HG03520 (cell line): ENCODE measurements around the gene SERINC4.

Experiments used
- ATAC-seq: cut with Tn5 transposase; IDR thresholded peaks from one replicate; pipeline ENCODE4 v1.9.1; 2021; ENCODE audit warnings: mild to moderate bottlenecking, moderate library complexity; ENCODE audit not compliant: unreplicated experiment

Gene SERINC4

DNA sequence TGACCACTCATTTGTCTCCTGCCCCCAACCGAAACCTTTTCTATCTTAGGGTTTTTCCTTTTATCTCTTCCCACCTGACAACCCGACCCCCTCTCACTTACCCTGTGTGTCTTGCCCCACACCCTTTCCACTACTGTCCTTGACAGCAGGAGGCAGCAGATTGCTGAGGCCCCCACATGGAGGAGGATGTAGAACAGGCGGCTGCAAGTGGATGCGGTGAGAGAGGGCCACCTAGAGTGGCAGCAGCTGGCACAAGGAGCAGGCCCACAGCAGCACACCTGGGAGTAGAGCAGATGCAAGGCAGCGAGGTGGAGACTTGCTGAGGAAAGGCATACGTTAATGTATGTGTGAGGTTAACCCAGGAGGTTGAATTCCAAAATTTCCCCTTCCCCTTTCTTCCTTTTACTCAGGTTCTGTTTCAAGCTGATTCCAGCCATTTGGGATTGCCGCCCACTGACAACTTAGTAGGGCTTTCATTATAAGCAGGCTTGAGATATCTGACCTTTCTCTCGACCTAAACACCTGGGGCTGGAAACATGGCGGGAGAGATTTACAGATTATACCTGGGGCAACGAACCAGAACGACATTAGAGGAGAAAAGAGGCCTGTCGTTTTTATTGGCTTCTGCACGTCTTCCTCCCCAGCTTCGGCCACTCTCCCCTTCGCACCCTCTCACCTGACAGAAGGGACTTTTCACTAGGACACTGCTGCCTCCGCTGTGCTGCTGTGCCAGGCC is 643 bp downstream of the SERINC4 start:
- no peak for ATAC-seq

DNA sequence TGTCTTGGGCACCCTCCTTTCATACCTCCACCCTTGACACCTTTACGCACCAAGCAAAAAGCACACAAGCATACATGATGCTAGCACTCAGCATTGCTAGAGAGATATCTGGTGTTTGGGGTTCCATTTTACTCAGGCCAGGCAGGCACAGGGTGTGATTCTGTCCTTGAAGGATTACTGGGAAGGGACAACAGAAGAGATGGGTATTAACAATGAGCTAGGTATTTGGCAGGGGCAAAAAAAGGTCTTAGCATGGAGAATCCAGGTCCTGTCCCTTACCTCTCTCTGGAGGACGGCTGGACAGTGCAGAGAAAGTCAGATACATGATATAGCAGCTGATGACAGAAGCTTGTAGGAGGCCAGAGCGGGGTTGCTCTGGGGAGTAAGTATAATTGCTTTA is 3.5 kb downstream of the SERINC4 start:
- ATAC-seq: no peak

DNA sequence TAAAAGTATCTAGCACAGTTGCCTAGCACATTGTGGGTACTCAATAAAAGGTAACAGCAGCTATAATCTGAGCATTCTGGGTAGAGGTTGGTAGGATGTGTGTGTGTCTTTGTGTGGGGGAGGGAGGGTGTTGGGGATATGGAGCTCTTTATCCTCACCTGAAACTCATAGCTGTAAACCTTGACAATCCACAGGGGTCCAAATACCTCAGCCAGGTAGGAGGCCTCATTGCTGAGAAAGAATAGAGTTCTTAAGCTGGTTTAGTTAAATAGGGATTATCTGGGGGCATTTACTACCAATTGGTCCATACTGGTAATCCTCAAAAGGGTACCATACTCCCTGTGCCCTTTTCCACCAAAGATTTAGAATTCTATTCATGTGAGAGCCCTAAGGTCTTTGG is 4.0 kb downstream of the SERINC4 start:
- ATAC-seq: no peak

DNA sequence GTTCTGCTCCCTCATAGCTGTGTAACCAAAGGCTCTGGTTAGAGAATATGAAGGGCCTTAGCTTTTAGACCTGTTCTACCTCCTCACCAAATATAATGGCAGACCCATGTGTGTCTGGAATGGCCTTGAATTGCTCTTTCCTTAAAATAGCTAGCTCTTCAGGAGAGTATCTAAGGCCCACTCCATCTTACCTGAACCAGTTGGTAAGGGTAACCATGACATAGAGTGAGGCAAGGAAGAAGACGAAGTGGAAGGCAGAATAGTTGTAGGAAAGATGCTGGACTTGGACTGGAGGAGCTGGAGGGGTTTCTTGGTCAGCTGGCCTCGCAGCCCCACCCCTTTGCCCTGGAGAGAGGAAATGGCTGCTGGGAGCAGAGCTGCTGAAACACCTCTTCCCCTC is 4.8 kb downstream of the SERINC4 start:
- no peak for ATAC-seq

DNA sequence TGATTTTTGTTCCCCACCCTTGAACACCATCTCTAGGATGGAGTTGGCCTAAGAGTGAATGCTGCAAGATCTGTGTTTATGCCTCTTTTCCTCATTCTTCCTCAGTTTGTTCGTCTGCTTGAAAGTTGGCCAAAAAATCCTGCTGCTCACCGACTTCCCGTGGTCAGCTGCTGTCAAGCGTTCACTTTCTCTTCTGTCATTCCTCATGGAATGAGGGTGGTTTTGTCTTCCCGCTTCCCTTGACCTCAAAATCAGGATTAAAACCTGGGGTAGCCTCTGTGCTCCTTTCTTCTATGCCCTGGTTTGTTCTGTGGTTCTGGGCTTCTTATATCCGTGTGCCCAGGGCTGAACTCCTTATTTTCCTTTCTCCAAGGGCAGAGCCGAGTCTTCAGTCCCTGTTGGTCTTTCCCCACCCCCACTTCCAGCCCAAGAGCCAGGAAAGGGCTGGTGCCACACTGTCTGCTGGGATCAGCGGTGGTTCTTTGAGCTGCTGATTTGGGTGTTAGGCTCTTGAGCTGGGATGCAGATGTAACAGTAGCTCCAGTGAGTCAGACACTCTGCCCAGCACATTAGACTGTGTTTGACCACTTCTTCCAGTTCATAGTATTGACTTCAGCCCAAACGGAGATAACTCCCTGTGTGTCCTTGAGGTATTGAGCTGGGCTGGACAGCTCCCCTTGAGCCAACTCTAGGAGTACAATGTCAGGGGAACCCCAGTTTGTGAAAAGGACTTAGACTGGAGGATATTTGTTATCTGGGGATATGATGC is 5.6 kb downstream of the SERINC4 start:
- no peak for ATAC-seq

DNA sequence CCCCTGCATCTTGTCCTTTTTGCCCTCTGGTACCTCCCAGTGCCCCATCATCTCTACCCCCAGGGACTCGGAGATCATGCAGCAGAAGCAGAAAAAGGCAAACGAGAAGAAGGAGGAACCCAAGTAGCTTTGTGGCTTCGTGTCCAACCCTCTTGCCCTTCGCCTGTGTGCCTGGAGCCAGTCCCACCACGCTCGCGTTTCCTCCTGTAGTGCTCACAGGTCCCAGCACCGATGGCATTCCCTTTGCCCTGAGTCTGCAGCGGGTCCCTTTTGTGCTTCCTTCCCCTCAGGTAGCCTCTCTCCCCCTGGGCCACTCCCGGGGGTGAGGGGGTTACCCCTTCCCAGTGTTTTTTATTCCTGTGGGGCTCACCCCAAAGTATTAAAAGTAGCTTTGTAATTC is 6.4 kb downstream of the SERINC4 start:
- no peak for ATAC-seq

DNA sequence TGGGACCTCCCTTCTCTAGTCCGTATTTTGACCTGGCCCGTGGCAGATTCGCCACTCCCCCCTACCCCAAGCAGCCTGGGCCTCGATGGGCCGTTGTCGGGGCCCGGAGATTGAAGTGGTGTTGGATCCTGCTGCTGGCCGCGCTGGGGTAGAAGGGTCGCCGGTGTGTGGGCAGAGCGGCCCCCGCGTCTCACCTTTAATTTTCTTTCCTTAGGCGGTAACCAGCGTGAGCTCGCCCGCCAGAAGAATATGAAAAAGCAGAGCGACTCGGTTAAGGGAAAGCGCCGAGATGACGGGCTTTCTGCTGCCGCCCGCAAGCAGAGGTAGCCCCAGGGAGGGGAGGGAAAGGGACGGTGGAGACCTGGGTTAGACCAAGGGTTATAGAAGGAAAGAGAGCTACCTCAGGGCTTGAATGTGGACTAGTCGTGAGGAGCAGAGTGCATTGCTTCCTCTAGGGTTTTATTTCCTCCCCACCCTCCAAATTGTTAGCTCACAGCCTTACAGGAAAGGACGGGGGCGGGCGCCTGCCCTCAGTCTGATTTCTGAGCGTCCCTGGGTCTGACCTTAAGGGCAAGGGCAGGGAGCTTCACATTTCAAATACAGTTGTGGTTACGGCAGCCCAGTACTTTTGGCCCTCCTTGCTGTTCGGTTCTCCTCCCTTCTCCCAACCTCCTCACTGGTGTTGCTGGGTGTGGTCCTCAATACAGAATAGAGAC is 7.1 kb downstream of the SERINC4 start:
- no peak for ATAC-seq

DNA sequence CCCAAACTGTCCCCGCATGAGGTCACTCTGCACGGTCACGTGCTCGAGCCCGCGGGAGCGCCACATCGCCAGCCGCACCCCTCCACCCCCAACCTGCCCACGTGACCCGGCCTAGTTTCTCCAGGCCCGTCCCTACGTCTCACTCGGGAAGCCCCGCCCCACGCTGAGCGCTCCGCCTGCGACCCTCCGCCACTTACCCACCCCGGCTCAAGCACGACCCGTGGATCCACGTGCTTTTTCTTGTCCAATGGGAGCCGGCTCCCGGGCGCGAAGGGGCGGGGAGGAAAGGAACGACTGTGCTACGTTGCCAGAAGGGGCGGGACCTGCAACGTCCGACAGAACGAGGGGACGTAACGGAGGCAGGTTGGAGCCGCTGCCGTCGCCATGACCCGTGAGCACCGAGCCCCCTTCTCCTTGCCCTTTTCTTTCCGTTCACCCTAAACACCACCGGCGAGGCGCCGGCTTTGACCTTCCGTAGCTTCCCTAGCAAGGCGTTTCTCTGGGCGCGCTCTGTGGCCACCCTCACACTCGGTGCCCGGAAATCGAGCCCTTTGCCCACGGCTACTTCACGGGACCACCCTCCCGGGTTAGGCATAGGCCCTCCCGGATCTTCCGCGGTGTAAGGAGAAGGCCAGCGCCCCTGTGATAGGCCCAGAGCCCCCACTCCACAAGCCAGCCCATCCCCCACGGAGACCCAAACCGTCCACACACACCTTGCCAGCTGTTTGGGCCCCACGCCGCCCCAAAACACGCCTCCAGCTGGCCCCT is 7.8 kb downstream of the SERINC4 start, which contains the start of gene SERF2:
Gene SERF2, plus strand, starts transcription at position 328 of the 768 bp plus-strand sequence. Its CDS starts 57 bp downstream, at position 385.
- ATAC-seq: peak; percentile 83

DNA sequence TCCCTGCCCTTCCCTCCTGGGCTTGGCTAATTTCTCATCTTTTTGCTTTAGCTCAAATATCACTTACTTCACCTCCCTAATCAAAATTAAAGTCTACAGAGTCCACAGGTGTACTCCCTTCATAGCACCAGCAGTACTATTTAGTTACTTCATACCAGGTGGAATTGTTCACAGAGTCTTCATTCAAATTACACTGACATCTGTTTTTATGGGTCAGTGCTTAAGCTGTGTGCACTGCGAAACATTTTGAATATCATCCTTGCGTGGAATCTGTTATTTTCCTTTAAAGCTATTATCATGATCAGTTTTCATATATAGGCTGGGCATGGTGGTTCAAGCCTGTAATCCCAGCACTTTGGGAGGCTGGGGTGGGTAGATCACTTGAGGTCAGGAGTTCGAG is 10.6 kb downstream of the SERINC4 start:
- no peak for ATAC-seq

DNA sequence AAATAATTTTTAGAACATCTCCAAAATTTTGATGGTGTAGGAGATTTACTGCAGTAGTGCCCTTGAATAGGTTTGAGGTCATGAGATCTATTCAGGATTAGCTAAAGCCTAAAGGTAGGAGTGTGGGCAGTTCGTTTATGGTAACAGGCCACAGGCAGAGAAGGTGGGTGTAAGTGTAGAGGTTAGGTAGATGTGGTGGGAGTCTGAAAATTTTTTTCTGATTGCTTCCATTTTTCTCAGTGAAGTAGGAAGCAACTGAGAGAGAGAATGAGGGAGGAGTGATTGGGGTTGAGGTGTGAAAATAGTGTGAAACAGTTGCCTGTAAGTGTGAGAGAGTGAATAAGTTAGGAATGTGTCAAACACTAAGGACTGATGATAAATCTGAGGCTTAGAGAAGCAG is 21.0 kb downstream of the SERINC4 start:
- no peak for ATAC-seq

DNA sequence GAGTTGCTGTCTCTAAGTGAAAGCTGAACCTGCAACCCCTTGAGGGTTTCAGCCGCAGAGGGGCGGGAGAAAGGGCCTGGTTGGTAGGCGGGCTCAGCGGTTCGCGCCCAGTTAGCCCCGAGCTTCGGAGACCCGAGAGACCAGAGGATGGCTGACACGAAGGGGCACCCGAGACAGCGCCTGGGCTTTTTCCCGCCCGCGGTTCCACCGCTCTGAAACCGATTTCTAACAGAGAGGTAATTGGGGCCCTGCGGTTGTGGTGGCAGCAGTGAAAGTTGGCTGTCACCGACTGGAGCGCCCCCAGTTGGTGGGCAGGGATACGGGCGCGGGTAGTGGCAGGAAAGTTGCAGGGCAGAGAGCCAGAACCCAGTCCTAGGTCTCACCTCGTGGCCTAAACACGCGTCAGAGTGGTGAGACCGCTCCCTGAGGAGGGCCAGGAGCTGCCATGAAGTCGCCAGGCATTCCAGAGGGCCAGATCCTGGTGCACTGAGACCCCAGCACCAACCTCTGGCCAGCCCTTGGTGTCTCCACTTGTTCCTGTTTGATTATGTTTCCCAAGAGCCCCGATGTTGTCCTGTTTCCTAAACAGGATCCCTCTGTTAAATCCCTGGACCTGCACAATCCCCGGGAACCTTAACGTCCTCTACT is 22.6 kb downstream of the SERINC4 start:
- ATAC-seq: peak; percentile 40

DNA sequence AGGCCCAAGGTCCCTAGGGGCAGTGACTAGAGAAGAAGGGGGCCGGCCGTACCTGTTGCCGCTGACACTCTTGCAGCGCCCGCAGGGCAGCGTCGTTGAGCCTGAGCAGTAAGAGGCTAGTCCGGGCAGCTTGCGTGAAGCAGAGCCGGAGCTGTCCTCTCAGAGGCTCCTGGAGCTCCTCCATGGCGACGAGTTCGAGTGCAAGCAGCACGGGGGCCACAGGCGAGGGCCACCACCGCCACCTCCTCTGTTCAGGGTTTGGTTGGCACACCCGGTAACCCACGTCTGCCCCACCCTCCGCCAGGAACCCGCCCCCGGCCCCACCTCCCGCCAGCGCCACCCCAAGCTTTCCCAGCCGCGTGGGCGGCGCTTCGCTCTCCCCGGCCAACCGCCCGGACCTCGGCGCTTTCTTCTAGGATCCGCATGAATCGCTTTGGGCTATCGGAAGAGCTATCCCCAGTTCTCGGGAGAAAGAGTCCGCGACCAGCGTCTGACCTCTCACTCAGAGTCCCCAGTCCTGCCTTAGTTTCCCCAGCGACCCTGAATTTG is 23.2 kb downstream of the SERINC4 start, which contains the start of gene ELL3:
Gene ELL3, minus strand, starts transcription at position 249 of the 549 bp plus-strand sequence. Its CDS starts 65 bp downstream, at position 184.
- peak; percentile 27 for ATAC-seq

DNA sequence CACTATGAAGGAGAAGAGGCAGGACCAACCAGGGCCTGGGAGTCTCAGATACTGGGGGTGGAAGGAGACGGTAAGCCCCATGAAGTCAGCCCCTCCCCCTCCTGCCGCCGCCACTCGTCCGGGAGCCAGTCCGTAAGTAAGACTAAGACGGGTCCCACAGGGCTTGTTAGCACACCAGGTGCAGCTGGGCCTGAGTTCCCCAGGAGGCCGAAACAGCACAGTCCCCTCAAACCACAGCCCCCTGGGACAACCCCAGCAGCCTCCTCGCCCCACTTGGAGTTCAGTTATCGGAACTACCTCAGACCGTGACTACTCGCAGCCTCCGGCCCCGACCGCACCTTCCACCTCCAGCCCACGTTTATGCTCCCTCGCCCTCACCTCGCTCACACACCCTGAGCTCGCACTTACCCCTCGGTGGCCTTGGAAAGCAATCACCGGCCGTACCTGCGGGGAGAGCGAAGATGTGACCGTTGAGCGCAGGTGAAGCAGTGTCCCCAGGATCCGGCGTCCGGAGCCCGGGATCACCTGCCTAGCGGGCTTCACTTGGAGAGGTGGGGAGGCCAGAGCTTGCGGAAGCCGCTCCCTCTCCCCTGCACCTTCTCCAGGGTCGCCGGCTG is 23.8 kb downstream of the SERINC4 start:
- ATAC-seq: peak; percentile 47

DNA sequence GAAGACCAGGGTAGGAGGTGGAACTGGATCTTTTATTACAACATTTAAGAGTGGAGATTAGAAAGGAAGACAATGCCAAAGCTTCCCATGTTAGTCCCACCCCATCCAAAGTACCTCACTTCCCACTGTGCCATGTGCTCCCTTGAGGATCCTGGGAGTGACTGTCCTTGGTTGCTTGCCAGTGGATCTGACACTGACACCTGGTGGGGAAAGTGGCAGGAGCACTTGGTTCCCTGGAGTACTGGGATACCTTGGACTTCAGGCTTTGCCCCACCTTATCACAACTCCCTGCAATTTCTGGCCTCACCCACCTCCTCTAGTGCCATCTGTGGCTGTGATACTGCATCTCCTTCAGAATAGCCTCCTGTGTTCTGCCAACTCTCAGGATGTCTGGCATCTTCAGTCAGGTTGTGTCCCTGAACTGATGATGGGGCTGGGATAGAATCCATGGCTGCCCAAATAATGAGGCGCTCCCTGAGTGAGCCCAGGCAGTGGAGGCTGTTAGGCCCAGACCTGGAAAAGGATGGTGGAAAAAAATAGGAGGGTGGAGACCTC is 24.5 kb downstream of the SERINC4 start:
- no peak for ATAC-seq

DNA sequence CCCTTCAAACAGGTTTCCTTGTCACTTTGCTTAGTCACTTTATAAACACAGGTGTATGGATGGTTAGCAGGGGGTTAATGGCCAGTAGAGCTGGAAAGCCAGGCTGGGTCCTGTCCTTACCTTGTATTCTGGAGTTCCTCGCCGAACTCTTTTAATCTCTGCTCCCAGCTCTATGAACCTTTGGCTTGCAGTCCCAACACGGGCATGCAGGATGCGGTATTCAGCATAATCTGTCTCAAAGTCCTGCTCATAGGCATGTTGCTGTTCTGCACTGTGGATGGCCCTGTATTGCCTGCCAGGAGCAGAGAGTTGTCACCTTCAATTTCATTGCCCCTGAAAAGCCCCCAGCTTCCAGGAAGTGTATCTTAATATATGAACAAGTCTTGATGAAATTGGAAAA is 26.0 kb downstream of the SERINC4 start:
- ATAC-seq: no peak

DNA sequence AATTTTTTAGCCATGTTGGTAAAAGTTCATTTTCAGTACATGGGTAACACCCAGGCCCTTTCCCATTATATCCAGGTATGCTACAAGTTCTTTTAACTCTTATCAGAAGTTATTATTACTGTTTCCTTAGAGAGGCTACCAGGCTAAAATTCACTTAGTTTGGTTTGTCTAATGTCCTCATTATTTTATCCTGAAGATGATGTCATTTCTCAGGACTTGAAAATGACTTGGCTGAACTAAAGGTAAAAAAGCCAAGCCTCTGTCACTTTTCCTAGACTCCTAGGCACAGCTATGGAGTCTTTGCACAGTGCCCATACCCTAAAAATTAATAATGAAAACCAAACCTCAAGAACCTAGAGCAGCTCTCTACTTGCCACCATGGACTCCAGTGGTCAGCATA is 27.4 kb downstream of the SERINC4 start:
- ATAC-seq: no peak

DNA sequence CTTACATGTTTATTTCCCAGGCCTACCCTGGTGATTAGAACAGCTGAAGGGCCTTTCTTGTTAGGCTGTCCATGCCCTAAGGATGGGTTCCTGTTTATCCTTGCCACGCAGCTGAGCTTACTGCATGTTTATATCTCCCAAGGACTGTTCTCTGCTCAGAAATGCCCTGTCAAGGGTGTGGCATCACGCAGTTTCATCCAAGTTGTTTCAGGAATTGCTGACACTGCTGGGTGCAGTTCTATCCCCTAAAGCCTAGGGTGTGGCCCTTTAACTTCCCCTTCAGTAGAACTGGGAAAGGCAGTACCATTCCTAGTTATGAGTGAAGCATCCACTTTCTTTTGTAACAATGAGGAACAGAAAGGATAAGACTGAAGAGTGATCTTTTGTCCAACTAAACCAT is 28.2 kb downstream of the SERINC4 start:
- no peak for ATAC-seq

DNA sequence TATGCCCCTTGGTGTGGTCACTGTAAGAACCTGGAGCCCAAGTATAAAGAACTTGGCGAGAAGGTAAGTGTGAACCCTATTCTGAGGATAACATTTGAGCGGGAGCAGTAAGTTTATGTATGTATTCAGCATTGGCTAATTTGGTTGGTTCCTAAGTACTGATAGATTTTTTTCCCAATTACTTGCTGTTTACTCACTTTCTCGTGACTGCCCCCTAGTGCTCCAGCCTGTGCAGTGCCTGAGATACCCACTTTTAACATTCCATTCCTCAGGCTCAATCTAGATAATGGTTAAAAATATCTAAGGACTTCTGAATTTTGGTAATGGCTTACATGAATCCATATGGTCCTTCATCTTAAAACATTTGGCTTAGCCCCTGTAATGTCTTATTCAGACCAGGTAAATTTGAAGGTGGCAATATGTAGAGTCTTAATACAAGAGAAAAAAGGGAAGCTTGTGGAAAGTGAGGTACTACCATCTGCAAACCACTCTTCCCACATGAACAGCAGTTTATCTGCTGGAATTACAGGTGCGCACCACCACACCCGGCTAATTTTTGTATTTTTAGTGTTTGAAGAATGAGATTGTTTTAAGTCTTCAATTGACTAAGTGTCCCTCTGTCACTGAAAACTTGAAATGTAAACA is 30.3 kb downstream of the SERINC4 start:
- no peak for ATAC-seq
